Right lobe of liver (tissue), 4 donors: ENCODE results near the gene CCDC185.

Experiments used
- POLR2A ChIP-seq: fragments of 450-650 bp; IDR thresholded peaks from one replicate; pipeline ENCODE4 v1.6.1; 2017; ENCODE audit warnings: antibody characterized with exemption, mild to moderate bottlenecking
- TF ChIP-seq, protein P1 (sequence below), 4 donors: fragments of 200-600 bp in 3 of 4; fragments of 450-650 bp in 1 of 4; IDR thresholded peaks; one replicate each; pipeline versions ENCODE4 v1.5.1 to v1.8.0; 2016 to 2022; ENCODE audit warnings: antibody characterized with exemption in 4 of 4, mild to moderate bottlenecking in 2 of 4
- donor health status: DM: no; HTN: no; CAD: no.
- donor health status: DM: no; HTN: no; CAD: no.
- donor health status: DM: no; HTN: yes; CAD: no.

DNA sequence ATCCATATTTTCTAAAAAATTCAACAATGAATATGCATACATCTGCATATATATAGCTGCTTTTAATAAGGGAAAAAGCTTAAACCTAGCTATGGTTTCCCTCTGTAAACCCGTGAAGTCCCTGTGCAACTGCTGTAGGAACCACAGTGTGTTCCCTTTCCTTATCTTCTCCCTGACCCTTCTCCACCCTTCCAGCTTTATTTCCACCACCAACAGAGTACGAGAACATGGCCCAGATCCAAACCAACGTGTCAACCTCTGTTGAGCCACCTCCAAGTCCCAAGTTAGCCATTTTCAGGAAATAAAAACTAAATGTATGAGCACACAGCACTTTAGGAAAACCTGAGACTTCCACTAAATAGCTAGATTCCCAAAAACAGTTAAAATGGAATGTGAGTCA, 49.5 kb upstream of the CCDC185 start:
- TF ChIP-seq, protein P1, sequence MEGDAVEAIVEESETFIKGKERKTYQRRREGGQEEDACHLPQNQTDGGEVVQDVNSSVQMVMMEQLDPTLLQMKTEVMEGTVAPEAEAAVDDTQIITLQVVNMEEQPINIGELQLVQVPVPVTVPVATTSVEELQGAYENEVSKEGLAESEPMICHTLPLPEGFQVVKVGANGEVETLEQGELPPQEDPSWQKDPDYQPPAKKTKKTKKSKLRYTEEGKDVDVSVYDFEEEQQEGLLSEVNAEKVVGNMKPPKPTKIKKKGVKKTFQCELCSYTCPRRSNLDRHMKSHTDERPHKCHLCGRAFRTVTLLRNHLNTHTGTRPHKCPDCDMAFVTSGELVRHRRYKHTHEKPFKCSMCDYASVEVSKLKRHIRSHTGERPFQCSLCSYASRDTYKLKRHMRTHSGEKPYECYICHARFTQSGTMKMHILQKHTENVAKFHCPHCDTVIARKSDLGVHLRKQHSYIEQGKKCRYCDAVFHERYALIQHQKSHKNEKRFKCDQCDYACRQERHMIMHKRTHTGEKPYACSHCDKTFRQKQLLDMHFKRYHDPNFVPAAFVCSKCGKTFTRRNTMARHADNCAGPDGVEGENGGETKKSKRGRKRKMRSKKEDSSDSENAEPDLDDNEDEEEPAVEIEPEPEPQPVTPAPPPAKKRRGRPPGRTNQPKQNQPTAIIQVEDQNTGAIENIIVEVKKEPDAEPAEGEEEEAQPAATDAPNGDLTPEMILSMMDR (IDR thresholded peaks at IDR 0.05) = no peak
- no peak for TF ChIP-seq POLR2A
